Activated T-helper 17 cell treated with anti-CD3 and anti-CD28 coated beads, Interleukin-2, amount 50 U/mL, for 72 hours (primary cell): Measurements from ENCODE around the gene RPRD1B. TPM values are rescaled to one million over a fixed set of nuclear protein-coding genes. Genes with fewer than 3 reads are reported as not detected.

Experiments
- ATAC-seq: fragments of 150-1000 bp; cut with Tn5 transposase; replicated peaks from 2 replicates; pipeline ENCODE4 v1.10.0; 2021; ENCODE audit warnings: mild to moderate bottlenecking, moderate library complexity
- H3K27ac Mint-ChIP-seq: one replicate; pipeline ENCODE4 v1.8.0; 2022; ENCODE audit warnings: mixed read lengths
- H3K27me3 Mint-ChIP-seq: one replicate; pipeline ENCODE4 v1.8.0; 2022; ENCODE audit warnings: mixed read lengths
- H3K36me3 Mint-ChIP-seq: one replicate; pipeline ENCODE4 v1.8.0; 2022; ENCODE audit warnings: low read depth, mild to moderate bottlenecking, mixed read lengths
- H3K4me1 Mint-ChIP-seq: one replicate; pipeline ENCODE4 v1.8.0; 2022; ENCODE audit warnings: mixed read lengths
- H3K4me3 Mint-ChIP-seq: one replicate; pipeline ENCODE4 v1.8.0; 2022; ENCODE audit warnings: mild to moderate bottlenecking, mixed read lengths
- H3K9me3 Mint-ChIP-seq: one replicate; pipeline ENCODE4 v1.8.0; 2022; ENCODE audit warnings: mixed read lengths
- total RNA-seq, 2 donors: library from RNA; stranded (reverse); gene quantifications; one replicate each; pipeline ENCODE4 v1.2.3, GENCODE V29; 2022

Gene RPRD1B, protein sequence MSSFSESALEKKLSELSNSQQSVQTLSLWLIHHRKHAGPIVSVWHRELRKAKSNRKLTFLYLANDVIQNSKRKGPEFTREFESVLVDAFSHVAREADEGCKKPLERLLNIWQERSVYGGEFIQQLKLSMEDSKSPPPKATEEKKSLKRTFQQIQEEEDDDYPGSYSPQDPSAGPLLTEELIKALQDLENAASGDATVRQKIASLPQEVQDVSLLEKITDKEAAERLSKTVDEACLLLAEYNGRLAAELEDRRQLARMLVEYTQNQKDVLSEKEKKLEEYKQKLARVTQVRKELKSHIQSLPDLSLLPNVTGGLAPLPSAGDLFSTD
- total RNA-seq, result 10 to 100 TPM; 37.9 to 46.0 TPM

- ATAC-seq, result peak; percentile 94
- peaks cover 37% of the 10 kb centered on the region for H3K4me1 Mint-ChIP-seq
- peak within 1 kb of the TSS; percentile 95 for H3K27ac Mint-ChIP-seq
- peak within 1 kb of the TSS; percentile 92 for H3K4me3 Mint-ChIP-seq
- peaks cover 50% of the 10 kb centered on the region for H3K36me3 Mint-ChIP-seq
- no peaks in the 10 kb centered on the region for H3K27me3 Mint-ChIP-seq
- H3K9me3 Mint-ChIP-seq, result no peaks in the 10 kb centered on the region
Observed at GRCh38 chr20:38033330-38034107, at the start of gene RPRD1B, which contains the start of gene TTI1. Gene RPRD1B (plus strand): TSS chr20:38033746. CDS start chr20:38033948, 202 bp downstream. Gene TTI1 (minus strand): TSS chr20:38033456. CDS start chr20:38013816, 19,640 bp downstream.

DNA sequence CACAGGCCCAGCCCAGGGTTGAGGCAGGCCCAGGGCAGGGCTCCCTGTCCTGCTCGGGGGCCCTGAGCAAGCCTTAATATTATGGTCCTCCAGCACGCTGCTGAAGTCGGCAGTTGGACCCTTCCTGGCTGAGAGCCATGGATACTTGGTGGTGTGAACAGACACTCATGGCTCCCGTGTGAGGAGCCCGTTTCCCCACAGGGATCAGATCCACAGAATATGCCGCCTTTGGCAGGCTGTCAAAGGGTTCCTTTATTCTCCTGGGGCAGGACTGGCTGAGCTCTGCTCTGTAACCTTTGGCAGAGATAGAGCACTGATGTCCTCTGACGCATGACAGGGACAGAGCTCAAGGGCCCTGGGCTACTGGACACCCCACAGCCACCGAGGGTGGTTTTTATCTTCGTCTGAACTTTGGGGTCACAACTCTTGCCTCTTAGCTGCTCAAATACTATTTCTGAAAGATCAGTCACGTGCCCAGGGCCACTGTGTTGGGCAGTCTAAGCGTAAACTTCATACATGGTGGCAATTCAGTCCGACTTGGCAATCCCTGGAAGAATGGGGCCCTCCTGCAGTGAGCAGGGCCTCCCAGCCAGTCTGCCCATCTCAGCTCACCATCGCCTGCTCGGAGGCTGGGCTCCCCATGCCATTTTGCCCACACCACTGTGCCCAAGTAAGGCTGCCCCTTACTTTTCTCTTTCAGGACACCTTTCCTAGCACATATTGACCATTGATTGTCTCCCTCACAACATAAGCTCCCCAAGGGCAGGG, 49.3 kb upstream of the RPRD1B start:
- Mint-ChIP-seq H3K36me3 (peaks cover 79% of the 10 kb centered on the region), H3K4me1 (no peaks in the 10 kb centered on the region), H3K27me3 (no peaks in the 10 kb centered on the region), H3K4me3 (no peak overlapping the region), H3K9me3 (no peaks in the 10 kb centered on the region), H3K27ac (no peak overlapping the region)
- ATAC-seq, result no peak

DNA sequence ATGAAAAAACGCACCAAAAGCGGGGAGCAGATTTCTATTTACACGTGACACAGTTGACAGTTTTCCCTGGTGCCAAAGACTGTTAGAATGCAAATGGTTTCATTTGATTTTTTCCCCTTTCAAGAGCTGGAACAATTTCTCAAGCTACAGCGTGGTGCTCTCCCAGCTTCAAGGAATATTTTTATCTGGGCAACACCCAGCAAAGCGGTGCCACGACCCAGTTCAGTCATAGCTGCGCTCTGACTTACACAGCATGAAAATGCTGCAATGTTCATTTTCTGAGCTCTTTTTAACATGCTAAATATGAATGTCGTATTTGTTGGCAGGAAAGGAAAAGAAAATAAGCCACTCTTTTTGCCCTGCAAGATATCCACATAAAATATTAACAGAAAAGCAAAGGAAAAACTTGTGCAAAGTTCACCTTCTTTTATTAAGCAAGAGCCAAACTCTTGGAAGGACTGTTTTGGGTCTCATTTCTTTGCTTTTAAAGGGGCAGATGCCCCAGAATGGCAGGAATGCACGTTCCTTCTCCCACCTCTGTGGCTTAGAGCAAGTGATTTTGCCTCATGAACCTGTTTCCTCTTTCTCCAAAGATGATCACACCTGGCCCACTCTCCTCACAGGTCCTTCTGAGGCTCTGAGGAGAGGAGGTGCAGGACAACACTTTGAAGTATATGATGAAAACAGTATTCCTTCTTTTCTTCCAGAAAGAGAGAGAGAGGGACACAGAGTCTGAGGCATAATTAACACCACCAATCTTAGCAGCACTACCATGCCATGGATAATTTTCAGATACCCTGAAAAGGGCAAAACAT, 47.3 kb upstream of the RPRD1B start:
- peaks cover 14% of the 10 kb centered on the region for H3K4me1 Mint-ChIP-seq
- no peak overlapping the region for H3K27ac Mint-ChIP-seq
- H3K27me3 Mint-ChIP-seq, result no peaks in the 10 kb centered on the region
- no peaks in the 10 kb centered on the region for H3K9me3 Mint-ChIP-seq
- H3K36me3 Mint-ChIP-seq, result peaks cover 99% of the 10 kb centered on the region
- H3K4me3 Mint-ChIP-seq, result no peak overlapping the region
- no peak for ATAC-seq

- H3K9me3 Mint-ChIP-seq, result no peaks in the 10 kb centered on the region
- H3K27me3 Mint-ChIP-seq, result no peaks in the 10 kb centered on the region
- peaks cover 99% of the 10 kb centered on the region for H3K36me3 Mint-ChIP-seq
- no peak overlapping the region for H3K4me3 Mint-ChIP-seq
- H3K4me1 Mint-ChIP-seq, result peaks cover 21% of the 10 kb centered on the region
- H3K27ac Mint-ChIP-seq, result peak overlapping the region; percentile 98
- ATAC-seq, result no peak
Observed at GRCh38 chr20:37986873-37987601, 46.5 kb upstream of the RPRD1B start.

DNA sequence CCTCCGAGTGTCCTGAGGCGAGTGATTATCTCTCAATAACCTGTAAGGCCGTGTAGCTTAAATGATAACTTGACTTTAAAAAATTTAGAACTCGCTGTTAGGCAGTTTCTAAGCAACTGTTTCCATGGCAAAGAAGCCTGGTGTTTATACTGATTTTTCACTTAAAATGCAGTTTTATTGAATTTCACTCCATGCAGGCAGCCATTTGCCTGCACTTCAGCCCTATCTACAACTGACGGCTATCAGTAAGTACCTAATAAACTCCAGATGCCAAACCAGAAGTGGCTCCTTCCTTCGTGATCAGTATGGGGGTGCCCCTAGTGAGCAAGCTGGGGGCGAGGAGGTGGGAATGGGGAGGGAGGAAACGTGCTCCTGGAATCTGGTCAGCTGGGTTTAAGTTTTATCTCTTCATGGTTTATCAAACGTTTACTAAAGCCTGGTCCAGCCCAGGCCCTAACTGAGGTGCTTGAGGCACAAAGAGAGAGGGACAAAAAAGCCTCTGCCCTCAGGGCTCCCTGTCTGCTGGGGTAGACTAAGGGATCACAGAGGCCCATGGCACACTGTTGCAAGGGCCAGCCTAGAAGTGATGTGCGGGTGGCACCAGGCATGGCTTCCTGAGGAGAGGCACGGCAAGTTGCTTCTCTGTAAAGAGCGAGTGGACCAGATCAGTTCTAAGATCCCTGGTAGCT, 45.8 kb upstream of the RPRD1B start:
- H3K4me1 Mint-ChIP-seq, result peaks cover 21% of the 10 kb centered on the region
- peaks cover 99% of the 10 kb centered on the region for H3K36me3 Mint-ChIP-seq
- no peaks in the 10 kb centered on the region for H3K27me3 Mint-ChIP-seq
- H3K27ac Mint-ChIP-seq, result peak overlapping the region; percentile 98
- no peaks in the 10 kb centered on the region for H3K9me3 Mint-ChIP-seq
- no peak overlapping the region for H3K4me3 Mint-ChIP-seq
- ATAC-seq, result no peak

GRCh38 chr20:37988306-37988954, 45.1 kb upstream of the RPRD1B start:
- Mint-ChIP-seq H3K4me3 (no peak overlapping the region), H3K27me3 (no peaks in the 10 kb centered on the region), H3K9me3 (no peaks in the 10 kb centered on the region), H3K27ac (peak overlapping the region; percentile 98), H3K4me1 (peaks cover 21% of the 10 kb centered on the region), H3K36me3 (peaks cover 99% of the 10 kb centered on the region)
- no peak for ATAC-seq

GRCh38 chr20:37989601-37990295, 43.8 kb upstream of the RPRD1B start:
- Mint-ChIP-seq H3K27ac (peak overlapping the region; percentile 98), H3K4me3 (peak overlapping the region; percentile 71), H3K36me3 (peaks cover 98% of the 10 kb centered on the region), H3K4me1 (peaks cover 24% of the 10 kb centered on the region), H3K27me3 (no peaks in the 10 kb centered on the region), H3K9me3 (no peaks in the 10 kb centered on the region)
- ATAC-seq, result no peak

DNA sequence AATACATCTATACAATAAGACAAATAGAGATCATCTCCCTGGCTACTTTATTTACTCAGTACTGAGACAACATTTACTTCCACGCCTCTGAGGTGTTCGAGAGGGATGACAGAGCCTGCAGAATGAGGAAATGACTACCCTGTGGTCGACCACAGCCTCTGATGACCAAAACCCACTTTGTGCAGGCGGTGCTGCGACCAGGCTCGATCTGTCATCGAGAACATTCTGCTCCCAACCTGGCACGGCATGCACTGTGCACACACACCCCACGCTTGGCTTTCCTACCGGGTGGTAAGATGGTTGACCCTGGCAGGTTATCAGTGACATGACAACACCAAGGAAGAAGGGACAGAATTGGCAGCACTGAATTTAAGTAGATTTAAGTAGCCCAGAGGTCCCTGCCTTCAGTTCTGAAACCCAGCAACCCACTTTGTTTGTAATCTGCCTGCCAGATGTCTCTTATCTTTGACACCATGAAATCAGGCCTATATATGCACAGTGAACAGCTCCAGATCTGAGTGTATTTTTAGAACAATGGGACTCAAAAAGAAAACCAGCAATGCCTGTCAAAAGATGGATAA, 42.9 kb upstream of the RPRD1B start:
- H3K36me3 Mint-ChIP-seq, result peaks cover 98% of the 10 kb centered on the region
- peak; percentile 93 for ATAC-seq
- H3K4me3 Mint-ChIP-seq, result peak overlapping the region; percentile 71
- peak overlapping the region; percentile 98 for H3K27ac Mint-ChIP-seq
- H3K4me1 Mint-ChIP-seq, result peaks cover 25% of the 10 kb centered on the region
- no peaks in the 10 kb centered on the region for H3K9me3 Mint-ChIP-seq
- no peaks in the 10 kb centered on the region for H3K27me3 Mint-ChIP-seq

- Mint-ChIP-seq H3K4me1 (peaks cover 25% of the 10 kb centered on the region), H3K36me3 (peaks cover 98% of the 10 kb centered on the region), H3K27ac (peak overlapping the region; percentile 98), H3K4me3 (peak overlapping the region; percentile 71), H3K27me3 (no peaks in the 10 kb centered on the region), H3K9me3 (no peaks in the 10 kb centered on the region)
- peak; percentile 53 for ATAC-seq
Observed at GRCh38 chr20:37991157-37991866, 42.2 kb upstream of the RPRD1B start.

- Mint-ChIP-seq H3K4me3 (peak overlapping the region; percentile 71), H3K4me1 (peaks cover 25% of the 10 kb centered on the region), H3K27ac (peak overlapping the region; percentile 98), H3K9me3 (no peaks in the 10 kb centered on the region), H3K36me3 (peaks cover 98% of the 10 kb centered on the region), H3K27me3 (no peaks in the 10 kb centered on the region)
- no peak for ATAC-seq
Observed at GRCh38 chr20:37991908-37992307, 41.6 kb upstream of the RPRD1B start.

DNA sequence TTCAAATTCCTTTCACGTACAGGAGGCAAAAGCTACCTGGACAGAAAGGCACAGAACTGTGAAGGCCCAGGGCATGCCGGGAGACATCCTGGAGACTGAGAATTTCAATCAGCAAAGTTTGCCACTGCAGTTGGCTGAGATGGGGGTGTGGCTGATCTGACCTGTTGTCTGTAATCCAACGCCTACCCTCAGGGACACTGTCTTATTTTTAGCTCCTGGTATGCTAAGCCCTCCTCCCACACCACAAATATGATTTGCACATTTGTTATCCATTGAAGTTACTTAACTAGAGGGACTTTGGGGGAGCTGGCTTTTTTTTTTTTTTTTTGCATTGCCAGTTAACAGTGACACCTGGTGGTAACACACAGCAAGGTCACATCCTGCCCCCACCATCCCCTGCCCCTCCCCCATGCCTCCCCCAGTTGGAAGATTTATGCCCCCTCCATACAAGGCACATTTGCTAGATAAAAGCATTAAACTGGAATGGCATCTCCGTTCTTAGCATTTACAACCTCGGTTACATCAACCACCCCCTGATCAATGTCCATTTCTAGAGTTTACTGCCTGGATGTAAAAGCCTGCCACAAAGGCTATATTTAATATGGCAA, 40.6 kb upstream of the RPRD1B start:
- H3K27me3 Mint-ChIP-seq, result no peaks in the 10 kb centered on the region
- no peaks in the 10 kb centered on the region for H3K9me3 Mint-ChIP-seq
- H3K4me1 Mint-ChIP-seq, result peaks cover 25% of the 10 kb centered on the region
- H3K4me3 Mint-ChIP-seq, result no peak overlapping the region
- no peak for ATAC-seq
- peaks cover 98% of the 10 kb centered on the region for H3K36me3 Mint-ChIP-seq
- peak overlapping the region; percentile 98 for H3K27ac Mint-ChIP-seq
